Measurements from ENCODE around the gene MYO9A. TPM values are rescaled to one million over a fixed set of nuclear protein-coding genes. Genes with fewer than 3 reads are reported as not detected.
"Not testable (repeated sequence)": the region's sequence is repeated elsewhere in the genome, so short reads cannot be mapped to it uniquely, and the experiment has no call there.

The MYO9A gene
- total RNA-seq, 1 donor from 2014 or later: 79.5 TPM

DNA sequence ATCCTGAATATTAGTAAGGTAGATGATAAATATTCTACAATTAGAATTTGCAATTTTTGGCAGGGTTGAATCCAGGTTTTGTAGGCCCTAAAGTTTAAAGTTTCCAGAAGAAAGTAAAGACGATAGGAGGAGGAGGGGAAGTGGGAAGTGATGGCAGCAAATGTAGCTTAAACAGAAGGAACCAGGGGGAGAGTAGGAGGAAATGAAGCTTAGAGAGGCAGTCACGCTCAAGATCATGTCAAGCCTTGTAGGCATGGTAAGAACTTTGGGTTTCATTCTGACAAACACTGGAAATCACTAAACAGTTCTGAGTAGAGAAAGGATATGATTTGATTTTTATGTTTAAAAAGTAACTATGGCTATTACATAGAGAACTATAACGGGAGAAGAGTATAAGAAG, 243.7 kb downstream of the MYO9A start:
- H3K27ac Mint-ChIP-seq: no peak overlapping the region
- H3K27me3 Mint-ChIP-seq (ENCODE audit: low read depth): no peaks in the 10 kb centered on the region
- DNase-seq (ENCODE audit: low spot score in 2 of 2, unreplicated experiment in 2 of 2): no peak
- TF ChIP-seq, protein P1, sequence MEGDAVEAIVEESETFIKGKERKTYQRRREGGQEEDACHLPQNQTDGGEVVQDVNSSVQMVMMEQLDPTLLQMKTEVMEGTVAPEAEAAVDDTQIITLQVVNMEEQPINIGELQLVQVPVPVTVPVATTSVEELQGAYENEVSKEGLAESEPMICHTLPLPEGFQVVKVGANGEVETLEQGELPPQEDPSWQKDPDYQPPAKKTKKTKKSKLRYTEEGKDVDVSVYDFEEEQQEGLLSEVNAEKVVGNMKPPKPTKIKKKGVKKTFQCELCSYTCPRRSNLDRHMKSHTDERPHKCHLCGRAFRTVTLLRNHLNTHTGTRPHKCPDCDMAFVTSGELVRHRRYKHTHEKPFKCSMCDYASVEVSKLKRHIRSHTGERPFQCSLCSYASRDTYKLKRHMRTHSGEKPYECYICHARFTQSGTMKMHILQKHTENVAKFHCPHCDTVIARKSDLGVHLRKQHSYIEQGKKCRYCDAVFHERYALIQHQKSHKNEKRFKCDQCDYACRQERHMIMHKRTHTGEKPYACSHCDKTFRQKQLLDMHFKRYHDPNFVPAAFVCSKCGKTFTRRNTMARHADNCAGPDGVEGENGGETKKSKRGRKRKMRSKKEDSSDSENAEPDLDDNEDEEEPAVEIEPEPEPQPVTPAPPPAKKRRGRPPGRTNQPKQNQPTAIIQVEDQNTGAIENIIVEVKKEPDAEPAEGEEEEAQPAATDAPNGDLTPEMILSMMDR (IDR thresholded peaks at IDR 0.05; ENCODE audit: unreplicated experiment): no peak
- H3K36me3 Mint-ChIP-seq: peaks cover 33% of the 10 kb centered on the region
- H3K4me3 Mint-ChIP-seq: no peak overlapping the region
- no peaks in the 10 kb centered on the region for H3K9me3 Mint-ChIP-seq
- H3K4me1 Mint-ChIP-seq: no peaks in the 10 kb centered on the region

DNA sequence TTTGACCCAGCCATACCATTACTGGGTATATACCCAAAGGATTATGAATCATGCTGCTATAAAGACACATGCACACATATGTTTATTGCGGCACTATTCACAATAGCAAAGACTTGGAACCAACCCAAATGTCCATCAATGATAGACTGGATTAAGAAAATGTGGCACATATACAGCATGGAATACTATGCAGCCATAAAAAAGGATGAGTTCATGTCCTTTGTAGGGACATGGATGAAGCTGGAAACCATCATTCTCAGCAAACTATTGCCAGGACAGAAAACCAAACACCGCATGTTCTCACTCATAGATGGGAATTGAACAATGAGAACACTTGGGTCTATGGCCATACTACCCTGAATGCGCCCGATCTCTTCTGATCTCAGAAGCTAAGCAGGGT, 259.7 kb downstream of the MYO9A start:
- not testable (repeated sequence) for H3K27me3 Mint-ChIP-seq (ENCODE audit: low read depth); H3K27ac Mint-ChIP-seq; DNase-seq (ENCODE audit: low spot score in 2 of 2, unreplicated experiment in 2 of 2); H3K4me3 Mint-ChIP-seq; H3K9me3 Mint-ChIP-seq; H3K4me1 Mint-ChIP-seq
- H3K36me3 Mint-ChIP-seq: peaks cover 39% of the 10 kb centered on the region

DNA sequence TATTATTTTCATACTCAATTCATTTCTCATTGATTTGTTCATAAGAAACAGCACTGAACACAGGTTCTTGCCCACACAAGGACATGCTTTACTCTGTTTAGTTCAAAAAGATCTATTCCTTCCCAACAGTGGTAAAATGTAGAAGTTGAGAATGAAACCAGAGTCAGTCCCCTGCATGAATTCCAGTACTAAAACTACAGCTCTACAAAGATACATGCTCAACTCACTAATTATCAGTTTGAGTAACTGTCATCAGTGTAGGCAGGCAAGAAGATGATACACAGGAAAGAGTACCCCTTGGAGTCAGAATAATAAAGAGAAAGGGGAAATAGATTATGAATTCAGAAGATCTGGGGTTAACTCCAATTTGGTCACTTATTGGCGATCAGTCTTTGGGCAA, 264.4 kb downstream of the MYO9A start:
- no peaks in the 10 kb centered on the region for H3K4me1 Mint-ChIP-seq
- no peak for DNase-seq (ENCODE audit: low spot score in 2 of 2, unreplicated experiment in 2 of 2)
- TF ChIP-seq, protein P1 (IDR thresholded peaks at IDR 0.05; ENCODE audit: unreplicated experiment): no peak
- no peak overlapping the region for H3K27ac Mint-ChIP-seq
- peaks cover 34% of the 10 kb centered on the region for H3K36me3 Mint-ChIP-seq
- H3K4me3 Mint-ChIP-seq: no peak overlapping the region
- H3K9me3 Mint-ChIP-seq: no peaks in the 10 kb centered on the region
- H3K27me3 Mint-ChIP-seq (ENCODE audit: low read depth): no peaks in the 10 kb centered on the region

DNA sequence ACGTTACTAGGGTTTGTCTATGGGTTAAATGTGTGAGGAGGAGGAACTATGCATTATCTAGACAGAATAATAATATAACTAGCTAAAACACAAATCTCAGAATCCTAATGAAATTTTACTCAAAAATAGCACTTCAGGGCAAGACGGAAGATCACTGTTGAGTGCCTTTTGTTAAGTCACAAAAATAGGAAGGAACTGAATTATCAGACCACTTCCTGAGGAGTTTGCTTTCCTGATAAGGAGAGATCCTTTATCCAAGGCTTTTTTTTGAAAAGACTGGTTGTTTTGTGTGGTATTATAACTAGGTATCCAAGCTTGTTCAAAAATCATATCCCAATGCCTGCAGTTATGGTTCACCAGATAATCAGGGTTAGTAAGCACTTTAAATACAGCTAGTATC, 273.0 kb downstream of the MYO9A start:
- Mint-ChIP-seq H3K27ac (no peak overlapping the region), H3K36me3 (peaks cover 49% of the 10 kb centered on the region), H3K9me3 (no peaks in the 10 kb centered on the region), H3K4me1 (peaks cover 1% of the 10 kb centered on the region), H3K27me3 (ENCODE audit: low read depth) (no peaks in the 10 kb centered on the region), H3K4me3 (no peak overlapping the region)
- DNase-seq (ENCODE audit: low spot score in 2 of 2, unreplicated experiment in 2 of 2): no peak
- TF ChIP-seq, protein P1 (IDR thresholded peaks at IDR 0.05; ENCODE audit: unreplicated experiment): no peak

DNA sequence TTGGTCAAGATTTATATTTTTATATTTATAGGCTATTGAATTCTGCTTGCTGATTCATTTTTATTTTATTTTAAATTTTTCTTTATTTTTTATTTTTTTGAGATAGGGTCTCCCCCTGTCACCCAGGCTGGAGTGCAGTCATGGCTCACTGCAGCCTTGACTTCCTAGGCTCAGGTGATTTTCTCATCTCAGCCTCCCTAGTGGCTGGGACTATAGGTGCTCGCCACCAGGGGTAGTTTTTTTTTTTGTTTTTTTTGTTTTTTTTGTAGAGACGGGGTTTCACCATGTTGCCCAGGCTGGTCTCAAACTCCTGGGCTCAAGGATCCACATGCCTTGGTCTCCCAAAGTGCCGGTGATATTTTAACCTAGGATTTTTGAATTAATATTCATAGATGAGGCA, 276.4 kb downstream of the MYO9A start:
- Mint-ChIP-seq H3K27me3 (ENCODE audit: low read depth) (no peaks in the 10 kb centered on the region), H3K4me3 (no peak overlapping the region), H3K27ac (no peak overlapping the region), H3K36me3 (peaks cover 31% of the 10 kb centered on the region), H3K4me1 (peaks cover 27% of the 10 kb centered on the region), H3K9me3 (no peaks in the 10 kb centered on the region)
- DNase-seq (ENCODE audit: low spot score in 2 of 2, unreplicated experiment in 2 of 2): no peak
- TF ChIP-seq, protein P1 (IDR thresholded peaks at IDR 0.05; ENCODE audit: unreplicated experiment): no peak

DNA sequence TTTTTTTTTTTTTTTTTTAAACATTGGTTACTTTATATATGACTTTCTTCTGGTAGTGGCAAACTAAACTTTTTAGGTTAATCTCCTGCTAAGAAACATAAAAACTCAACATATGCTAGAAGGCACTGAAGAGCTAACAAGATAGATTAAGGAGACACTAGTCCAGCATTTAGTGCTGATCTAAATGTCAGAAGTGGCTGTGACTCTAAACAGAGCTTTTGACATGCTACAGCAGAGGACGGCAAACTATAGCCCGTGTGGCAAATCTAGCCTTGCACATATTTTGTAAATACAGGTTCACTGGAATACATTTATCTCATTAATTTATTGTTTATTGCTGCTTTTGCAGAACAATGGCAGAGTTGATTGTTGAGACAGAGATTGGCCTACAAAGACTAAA, 287.0 kb downstream of the MYO9A start:
- Mint-ChIP-seq H3K4me1 (peaks cover 5% of the 10 kb centered on the region), H3K9me3 (no peaks in the 10 kb centered on the region), H3K27me3 (ENCODE audit: low read depth) (no peaks in the 10 kb centered on the region), H3K36me3 (peaks cover 38% of the 10 kb centered on the region), H3K4me3 (no peak overlapping the region), H3K27ac (no peak overlapping the region)
- TF ChIP-seq, protein P1 (IDR thresholded peaks at IDR 0.05; ENCODE audit: unreplicated experiment): no peak
- DNase-seq (ENCODE audit: low spot score in 2 of 2, unreplicated experiment in 2 of 2): no peak

Measured in mesothelial cell of epicardium (in vitro differentiated cells).